HG03103 (cell line): ENCODE results near the gene GUCY2F.
A peak's percentile ranks its signal among the peaks of the same experiment; 100 is the strongest.

Source experiments
- ATAC-seq: cut with Tn5 transposase; IDR thresholded peaks from one replicate; pipeline ENCODE4 v1.9.1; 2021; ENCODE audit warnings: low read depth; ENCODE audit not compliant: unreplicated experiment

GUCY2F gene

DNA sequence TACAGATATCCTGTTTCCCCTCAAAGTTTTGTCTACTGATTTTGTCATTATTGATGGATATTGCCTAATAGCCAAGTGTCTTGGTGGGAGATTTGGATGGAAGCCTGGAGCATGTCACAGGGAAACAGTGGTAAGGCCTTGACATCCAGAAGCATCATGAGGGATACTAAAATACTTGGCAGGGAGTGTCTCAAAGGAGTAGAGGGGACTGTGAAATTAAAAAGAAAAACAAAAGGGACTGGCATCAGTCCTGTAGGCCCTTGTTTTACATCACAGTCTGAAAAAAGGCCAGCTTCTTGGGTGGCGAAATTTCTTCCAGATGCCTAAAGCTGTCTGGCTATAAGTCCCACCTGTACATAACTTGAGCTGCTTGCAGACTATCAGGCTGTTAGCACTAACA, 83.8 kb downstream of the GUCY2F start:
- no peak for ATAC-seq

DNA sequence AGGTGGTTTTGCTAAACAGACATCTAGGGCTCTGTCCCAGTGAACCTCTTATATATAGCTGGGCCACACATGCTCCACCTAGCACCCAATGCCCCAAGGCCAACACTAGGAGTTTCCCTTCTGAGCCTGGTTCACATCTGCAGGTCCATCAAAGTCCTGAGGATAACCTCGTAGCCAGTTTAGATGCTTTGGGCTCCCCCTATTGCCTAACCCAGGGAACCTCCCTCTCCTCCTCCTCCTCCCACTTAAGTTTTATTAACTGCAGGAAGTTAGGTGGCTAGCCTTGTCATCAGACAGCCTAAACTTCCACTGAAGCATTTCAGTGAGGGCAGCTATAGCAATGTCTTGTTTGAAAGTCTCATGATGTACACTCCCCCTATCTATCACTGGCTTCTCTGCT, 88.0 kb downstream of the GUCY2F start:
- peak; percentile 75 for ATAC-seq

DNA sequence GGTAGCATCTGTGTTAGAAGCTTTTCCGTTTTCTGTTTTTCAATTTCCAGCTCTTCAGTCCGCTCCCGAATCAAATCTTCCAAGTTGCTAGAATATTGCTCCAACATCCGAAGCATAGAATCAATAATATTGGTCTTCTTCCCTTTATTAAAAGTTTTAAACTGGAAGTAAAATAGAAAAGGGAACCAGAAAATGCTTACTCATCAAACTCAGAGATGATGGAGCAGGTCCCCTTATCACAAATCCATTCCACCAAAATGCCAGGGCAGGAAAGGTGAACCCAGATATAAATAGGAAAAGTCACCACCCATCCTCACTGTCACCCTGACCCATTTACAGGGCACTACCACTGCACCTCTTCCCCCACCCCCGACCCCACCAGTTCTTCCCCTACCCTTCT, 89.0 kb downstream of the GUCY2F start:
- ATAC-seq, result no peak

DNA sequence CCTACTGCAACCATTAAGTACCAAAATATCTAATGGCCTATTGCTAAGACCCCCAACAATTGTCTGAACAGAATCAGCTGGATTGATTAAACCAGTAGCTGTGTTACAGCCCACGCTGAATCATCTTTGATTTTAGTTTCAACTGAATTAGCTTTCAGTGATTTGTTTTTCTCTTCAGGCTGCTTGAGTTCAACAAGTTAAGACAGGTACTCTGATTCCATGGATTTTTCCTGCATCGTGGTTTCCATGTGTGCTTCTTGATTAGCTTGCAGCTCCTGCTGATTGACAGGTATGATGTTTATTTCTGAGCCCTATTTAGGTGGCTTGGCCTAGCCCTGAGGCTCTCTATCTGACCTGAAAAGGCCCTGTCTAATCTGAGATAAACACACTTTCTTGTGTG, 91.3 kb downstream of the GUCY2F start:
- ATAC-seq, result no peak

DNA sequence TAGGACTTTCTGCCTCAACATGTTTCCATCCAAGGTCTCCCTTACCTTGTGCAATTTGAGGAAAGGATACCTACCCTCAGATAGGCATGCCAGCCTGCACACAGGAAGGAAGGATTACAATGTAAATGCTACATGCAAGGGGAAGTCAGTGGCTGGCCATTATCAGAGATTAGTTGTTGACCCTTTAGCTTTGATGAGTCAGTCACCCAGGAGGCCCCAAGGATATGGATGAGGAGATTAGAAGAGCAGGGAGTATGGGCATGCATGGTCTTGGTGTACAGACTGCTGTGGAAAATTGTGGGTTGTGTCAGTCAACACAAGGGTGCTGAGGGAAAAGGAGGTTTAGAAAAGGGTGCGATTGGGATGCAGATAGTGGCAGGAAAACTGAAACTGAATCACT, 92.0 kb downstream of the GUCY2F start:
- ATAC-seq, result no peak

DNA sequence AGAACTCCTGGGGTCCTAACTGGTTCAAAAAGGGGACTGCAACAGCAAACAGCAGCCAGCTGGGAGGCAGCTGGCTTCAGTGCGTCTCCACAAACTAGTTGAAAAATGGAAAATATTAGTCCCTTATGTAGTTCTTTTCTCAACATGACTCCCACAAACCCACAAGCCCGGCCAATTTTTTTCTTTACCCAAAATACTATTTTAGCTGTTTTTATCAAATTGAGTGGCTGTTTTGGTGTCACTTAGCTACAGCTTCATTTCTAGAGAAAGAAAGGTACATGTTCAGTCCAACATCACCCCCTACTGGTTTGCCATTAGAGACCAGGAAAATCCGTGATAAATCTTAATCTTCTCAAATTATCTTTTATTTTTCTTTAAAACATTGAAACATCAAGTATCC, 97.2 kb downstream of the GUCY2F start:
- no peak for ATAC-seq

DNA sequence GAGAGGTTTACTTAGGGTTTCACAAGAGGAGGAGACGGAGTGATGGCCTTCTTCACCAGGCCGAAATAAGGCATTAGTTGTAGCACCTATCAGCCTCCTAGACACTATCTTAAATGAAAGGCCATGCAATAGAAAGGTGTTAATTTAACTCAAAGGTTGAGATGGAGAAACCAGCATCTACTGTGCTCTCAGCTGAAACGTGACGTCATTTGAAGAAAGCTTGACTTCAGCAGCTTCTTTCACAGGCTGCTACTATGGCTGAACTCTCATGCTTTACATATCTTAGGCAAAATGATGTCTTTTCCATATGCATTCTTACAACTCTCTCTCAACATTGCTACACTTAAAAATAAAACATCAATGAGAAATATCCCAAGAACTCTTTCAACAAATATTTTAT, 99.6 kb downstream of the GUCY2F start:
- no peak for ATAC-seq

DNA sequence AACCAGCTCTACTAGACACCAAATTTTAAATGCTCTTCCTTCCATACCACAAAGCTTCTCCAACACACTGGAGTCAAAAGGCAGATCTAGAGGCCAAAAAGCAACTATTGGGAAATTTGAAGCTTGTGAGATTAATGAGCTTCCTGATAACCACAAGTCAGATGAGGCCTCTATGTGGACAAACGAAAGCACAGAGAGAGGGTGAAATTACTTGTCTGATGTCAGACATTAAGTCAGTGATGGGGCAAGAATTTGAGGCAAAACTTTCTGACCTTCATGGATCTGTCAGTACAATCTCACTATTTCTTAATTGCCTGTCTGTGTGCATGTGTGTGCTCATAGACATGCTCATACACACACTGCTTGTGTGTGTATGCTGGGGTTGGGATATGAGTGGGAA, 103.6 kb downstream of the GUCY2F start:
- ATAC-seq, result no peak

DNA sequence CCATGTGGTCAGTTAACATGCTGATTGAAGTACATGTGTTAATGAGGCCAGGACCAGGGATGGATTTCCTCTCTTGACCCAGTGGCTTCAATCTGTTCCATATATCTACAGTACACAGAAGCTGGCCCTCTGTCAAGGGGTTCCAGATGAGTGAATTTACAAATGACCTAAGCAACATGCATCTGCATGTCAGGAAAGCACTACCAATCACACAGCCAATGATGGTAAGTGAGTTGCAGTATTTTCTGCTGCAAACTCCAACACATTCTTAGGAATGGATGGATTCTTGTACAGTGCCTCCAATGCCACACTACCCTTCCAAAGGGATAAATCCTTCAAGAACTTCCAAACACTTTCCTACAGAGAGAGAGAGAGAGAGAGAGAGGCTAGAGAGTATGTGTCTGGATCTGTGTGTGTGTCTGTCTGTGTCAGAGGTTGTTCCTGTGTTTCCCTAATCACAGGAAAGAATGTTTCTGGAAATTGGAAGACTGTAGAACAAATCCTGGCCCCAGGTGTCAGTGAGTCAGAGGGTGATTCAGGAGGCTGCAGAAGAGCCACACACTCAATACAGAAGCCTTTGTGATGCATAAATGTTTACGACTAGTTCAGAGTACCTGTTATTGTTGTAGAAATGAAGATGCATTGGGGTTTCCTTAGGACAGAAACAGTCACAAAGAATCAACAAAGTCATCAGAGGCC, 107.5 kb downstream of the GUCY2F start:
- no peak for ATAC-seq

DNA sequence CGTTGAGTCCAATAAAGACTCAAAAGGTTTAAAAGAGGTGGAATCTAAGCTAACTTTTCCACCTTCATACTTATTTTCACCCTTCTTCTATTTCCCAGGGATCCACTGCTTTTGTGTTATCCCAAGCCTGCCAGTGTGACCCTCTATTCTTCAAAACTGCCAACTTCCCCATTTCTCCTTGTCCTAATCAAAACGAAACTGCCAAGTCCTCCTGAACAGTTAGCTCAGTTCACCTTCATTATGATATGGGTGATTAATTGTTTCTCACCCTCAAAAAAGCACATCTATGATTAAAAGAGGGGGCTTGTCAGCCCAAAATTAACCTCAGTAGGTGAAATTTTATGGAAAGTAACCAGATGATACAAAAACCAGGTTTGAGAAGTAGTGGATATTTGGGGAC, 108.4 kb downstream of the GUCY2F start:
- ATAC-seq, result no peak

DNA sequence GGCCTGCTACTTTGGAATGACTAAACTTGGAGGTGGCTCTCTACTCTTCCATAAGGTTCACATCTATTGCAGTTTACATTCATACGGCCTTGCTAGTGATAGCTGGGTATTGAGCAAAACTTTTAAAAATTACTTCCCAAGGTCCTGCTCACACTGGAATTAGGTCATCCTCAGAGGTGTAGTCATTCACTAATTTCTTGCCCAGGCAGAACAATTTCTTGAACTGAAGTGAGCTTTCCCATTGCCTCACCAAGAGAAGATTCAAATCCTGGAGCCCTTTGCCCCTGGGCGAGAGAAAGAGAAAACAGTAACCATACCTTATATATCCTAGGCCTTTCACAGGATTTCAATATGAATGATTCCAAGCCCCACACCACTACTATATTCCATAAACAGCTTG, 109.2 kb downstream of the GUCY2F start:
- ATAC-seq, result no peak

DNA sequence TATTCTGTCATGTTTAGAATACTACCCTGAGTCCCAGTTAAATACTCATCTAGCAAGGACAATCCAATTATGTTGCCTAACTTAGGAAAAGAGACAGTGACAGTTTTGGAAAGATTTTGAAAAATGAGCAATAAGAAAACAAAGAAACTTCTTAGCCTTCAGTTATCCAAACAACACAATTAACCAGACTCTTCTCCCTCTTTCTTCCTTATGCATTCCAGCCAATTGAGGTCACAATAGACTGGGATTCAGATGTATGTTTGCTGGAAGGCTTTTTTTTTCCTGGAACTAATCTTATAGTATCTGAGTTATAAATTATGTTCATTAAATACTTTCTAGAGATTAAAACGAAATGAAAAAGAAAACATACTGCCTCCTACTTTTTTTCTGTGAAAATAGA, 109.6 kb downstream of the GUCY2F start:
- ATAC-seq, result no peak

DNA sequence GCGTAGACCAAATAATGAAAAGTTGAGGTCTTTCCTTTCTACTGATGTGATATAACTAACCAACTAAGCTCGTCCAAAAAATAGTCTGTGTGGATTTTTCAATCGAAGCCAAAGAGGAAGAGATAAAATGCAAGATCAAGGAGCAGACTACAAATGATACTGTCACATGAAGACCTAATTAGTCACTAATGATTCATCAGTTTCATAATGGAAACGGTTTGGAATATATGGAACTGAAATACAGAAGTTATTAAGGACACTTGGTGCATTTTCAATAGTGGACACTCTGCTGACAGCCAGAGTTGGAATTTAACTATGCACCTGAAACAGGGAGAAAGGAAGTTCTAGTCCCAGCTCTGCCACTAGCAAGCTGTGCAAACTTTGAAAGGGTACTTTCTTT, 119.8 kb downstream of the GUCY2F start:
- ATAC-seq, result no peak

DNA sequence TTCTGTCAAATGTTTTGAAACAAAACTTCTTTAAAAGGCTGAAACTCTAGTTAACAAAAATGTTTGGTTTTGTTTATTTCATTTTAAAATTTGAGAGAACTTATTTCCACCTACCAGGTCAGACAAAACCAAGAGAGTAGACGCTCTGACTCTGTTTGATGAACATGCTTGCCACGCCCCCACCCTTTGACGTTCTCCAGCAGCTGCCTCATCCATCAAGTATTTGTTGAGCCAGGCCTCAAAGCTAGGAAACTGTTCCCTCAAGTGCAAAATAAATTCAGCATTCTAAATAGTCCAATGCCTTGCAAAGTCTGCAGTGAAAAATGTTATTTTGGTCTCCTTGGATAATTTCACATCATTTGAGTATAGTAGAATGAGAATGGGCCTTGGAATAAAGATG, 121.6 kb downstream of the GUCY2F start:
- ATAC-seq, result no peak

DNA sequence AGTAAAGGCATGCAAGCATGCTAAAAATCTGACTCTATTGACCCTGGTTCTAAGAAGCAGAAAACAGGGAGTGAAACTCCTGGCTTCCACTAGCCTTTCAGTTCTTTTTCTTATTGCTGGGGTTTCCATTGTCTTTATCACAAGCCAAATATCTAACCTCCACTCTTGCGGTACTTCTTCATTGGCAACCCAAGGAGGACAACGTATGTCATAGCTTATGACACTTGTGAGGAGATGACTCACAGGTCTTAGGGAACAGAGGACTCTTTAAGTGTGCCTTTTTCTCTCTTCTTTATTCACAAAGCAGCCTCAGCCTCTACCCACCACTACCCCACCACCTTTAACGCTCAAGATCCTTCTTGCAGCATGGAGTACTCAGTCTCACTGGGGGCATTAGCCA, 124.2 kb downstream of the GUCY2F start:
- no peak for ATAC-seq

DNA sequence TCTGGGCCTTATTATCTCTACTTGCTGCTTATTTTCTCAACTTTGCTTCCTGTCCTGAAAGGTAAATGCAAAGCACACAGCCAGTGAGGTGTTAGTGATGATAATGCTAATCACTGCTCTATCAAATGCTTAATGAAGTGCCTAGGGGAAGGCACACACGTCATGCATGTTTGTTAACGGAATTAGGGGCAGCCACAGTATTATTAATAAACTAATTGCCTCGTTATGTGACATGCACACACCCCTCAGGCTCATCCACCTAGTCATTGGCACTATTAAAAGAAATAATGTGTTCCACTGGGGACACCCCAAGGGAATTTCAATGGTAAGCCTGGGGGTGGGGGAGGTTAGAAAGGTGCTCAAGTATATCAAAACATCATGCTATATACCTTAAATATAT, 125.2 kb downstream of the GUCY2F start:
- no peak for ATAC-seq

DNA sequence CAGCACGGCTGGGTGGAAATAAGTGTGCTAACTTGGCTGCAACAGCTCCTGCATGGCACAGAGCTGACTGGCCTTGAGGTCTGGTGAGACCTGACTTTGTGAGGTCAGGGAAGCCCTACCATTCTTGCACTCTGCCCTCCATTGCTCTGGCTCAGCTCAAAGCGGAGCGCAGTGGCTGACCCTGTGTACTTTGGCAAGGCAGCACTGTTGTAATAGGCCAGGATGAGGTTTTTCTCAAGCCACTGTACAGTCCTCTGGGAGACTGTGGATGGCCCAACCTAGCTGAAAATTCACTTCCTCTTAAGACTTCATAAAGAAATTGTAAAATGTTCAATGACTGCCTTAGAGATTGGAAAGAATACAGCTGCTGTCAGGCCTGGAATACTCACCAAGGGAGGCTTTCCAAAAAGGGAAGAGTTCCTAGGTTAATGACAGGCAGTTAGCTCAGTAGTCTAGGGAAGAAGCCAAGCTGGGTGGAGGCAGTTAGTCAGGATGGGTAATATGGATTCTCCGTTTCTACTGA, 129.8 kb downstream of the GUCY2F start:
- no peak for ATAC-seq

DNA sequence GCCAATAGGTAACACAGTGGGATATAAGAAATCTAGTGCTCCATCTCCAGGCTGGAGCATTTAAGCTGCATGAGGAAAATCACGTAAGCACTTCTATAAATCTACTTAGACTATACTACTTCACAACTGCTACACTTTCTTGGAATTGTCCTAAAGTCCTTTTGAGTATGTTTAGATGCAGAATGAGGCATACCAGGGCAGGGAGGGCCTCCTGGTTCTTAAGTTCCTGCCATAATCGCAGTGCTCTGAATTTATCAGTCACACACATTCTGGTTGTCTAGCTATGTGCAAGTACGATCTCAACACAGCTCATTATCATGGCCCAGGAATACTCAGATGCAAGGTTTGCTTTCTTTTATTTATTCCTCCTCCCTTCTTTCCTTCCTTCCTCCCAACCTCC, 130.3 kb downstream of the GUCY2F start:
- ATAC-seq, result no peak

DNA sequence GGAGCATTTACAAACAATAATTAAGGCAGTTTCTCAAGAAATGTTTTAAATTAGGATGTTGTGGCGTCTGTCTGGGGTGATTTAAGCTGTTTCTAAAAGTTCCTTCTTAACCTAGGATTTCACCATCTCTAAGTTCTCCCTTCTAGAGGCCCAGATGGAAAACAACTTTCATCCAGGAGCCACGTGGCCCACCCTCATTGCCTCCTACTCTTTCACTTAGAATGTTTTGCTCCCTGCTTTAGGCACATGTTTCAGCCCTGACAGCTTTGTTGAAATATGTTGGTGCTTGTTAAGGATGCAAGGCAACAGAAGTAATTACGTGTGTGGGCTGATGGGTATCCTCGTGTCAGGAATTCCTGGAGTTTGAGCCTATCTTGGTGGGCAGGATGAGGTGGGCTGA, 131.3 kb downstream of the GUCY2F start:
- ATAC-seq, result no peak

DNA sequence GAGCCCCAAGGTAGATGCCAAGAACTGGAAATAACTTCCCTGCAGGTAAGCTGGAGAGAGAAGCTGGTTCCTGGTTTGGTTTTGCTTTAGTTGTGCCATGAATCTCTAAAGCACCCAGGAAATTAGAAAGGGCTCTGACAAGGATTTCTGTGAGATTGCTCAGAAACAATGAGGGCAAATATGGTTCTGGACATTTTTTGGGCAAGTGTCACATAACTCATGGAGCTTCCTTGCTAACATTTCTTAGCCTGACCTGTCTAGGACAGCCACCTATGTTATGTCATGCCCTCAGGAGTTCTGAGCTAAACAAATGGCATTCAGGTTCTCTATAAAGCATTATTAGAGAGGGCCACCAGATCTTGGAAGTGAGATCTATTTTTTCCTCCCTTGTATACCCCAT, 131.8 kb downstream of the GUCY2F start:
- ATAC-seq, result no peak

DNA sequence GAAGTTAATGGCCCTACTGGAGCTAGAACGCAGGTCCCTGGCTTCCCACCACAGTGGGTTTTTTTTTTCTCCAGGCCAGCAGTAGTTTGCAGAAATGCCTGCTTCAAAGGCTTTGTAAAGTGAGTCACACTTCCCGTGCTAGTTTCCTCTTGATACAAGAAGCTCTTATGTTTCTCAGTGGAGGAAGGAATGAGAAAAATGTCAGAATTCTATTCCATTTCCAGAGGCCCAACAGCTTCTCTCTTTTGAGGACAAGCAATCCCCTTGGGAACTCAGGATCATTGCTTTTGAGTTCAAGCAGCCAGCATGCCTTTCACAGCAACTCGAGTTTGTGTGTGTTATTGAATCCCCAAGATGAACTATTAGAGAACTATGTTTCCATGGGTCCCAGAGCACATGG, 134.3 kb downstream of the GUCY2F start:
- no peak for ATAC-seq

DNA sequence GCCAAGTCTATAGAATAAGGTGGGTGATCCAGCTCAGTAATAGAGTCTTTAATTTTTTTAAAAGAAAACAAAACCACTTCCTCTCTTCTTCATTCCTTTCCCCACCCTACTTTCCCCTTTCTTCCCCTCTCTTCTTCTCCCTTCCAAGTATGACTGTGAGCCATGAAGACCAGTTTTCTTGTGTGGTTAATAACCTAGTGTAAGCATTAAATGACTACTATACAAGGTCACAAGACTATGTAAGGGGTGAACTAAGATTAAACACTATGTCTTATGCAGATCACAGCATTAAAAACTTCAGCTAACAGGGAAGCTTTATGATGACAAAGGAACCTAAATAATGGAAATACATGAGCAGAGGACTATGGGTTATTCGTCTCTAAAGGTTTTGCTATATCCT, 135.4 kb downstream of the GUCY2F start:
- no peak for ATAC-seq

DNA sequence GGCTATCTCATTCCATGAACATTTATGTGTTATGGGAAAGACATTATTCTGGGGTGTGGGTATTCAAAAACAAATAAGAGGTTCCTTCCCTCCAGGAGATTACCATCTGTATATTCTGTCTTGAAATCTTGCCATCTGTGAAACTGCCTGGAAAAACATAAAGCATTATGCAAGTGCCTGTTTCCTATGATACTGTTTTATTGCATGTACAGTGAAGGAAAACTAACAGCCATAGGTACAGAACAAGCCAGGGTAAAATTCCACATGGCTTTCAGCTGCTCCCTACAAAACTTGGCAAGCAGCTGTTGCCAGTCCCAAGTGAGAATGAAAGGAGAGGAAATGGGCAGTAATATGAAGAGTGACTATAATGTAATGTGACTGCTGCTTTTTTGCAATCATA, 136.0 kb downstream of the GUCY2F start:
- ATAC-seq, result no peak
